ENCODE results near the gene COL23A1. TPM values are rescaled to one million over a fixed set of nuclear protein-coding genes. Genes with fewer than 3 reads are reported as not detected.

COL23A1 gene
- polyA plus RNA-seq, 1 donor (not counting 4 experiments of a cell fraction or from before 2014, with no cell fraction given), result not detected

DNA sequence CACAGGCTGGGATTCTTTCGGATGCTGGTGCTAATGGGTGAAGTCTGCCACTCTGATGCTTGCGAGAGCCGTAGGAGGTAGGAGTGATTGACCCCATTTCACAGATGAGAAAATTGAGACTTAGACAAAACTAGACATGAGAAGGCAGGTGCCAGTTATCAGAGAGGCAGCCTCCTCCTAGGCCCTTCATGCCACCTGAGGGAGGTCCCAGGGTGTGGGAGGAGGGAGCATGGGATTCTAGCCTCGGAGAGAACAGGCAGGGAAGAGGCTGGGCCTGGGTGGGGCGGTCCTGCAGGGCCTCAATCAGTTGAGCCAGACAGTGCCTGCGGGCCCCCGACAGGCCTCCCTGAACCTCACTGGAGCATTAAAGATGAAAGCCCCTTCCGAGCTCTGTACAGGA, 112.4 kb downstream of the COL23A1 start:
- H4K20me1 ChIP-seq (ENCODE audit: control insufficient read depth, extremely low read depth, insufficient read depth, low read length), result no peaks in the 10 kb centered on the region
- no peak overlapping the region for H3K9ac ChIP-seq (ENCODE audit: control insufficient read depth, extremely low read depth, insufficient read depth, low read length)
- no peaks in the 10 kb centered on the region for H3K36me3 ChIP-seq (ENCODE audit: control insufficient read depth in 2 of 2, extremely low read depth in 1 of 2, insufficient read depth in 2 of 2, low read length in 2 of 2)
- H3K4me1 ChIP-seq (ENCODE audit: control insufficient read depth, extremely low read depth, insufficient read depth, low read length), result no peaks in the 10 kb centered on the region
- DNase-seq (ENCODE audit: low read depth, low spot score), result no peak
- TF ChIP-seq, protein P1, sequence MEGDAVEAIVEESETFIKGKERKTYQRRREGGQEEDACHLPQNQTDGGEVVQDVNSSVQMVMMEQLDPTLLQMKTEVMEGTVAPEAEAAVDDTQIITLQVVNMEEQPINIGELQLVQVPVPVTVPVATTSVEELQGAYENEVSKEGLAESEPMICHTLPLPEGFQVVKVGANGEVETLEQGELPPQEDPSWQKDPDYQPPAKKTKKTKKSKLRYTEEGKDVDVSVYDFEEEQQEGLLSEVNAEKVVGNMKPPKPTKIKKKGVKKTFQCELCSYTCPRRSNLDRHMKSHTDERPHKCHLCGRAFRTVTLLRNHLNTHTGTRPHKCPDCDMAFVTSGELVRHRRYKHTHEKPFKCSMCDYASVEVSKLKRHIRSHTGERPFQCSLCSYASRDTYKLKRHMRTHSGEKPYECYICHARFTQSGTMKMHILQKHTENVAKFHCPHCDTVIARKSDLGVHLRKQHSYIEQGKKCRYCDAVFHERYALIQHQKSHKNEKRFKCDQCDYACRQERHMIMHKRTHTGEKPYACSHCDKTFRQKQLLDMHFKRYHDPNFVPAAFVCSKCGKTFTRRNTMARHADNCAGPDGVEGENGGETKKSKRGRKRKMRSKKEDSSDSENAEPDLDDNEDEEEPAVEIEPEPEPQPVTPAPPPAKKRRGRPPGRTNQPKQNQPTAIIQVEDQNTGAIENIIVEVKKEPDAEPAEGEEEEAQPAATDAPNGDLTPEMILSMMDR (optimal IDR thresholded peaks at IDR 0.05 in 1 of 3, IDR thresholded peaks at IDR 0.05 in 1 of 3, conservative IDR thresholded peaks at IDR 0.05 in 1 of 3; ENCODE audit: extremely low read depth in 1 of 3, insufficient read depth in 2 of 3, low read length in 3 of 3), result no peak
- no peak for TF ChIP-seq EZH2 (IDR thresholded peaks at IDR 0.05; ENCODE audit: low read length)
- FAIRE-seq, result no peak
- no peak overlapping the region for H3K4me3 ChIP-seq (ENCODE audit: control insufficient read depth in 2 of 3, extremely low read depth in 1 of 3, insufficient read depth in 2 of 3, low read depth in 1 of 3, low read length in 3 of 3)
- dilution Hi-C loops (cut with MboI; ENCODE audit: extremely low pct_ligation_motif_present, low sequenced_read_pairs), result no loop called here
- no peaks in the 10 kb centered on the region for H3K27me3 ChIP-seq (ENCODE audit: control insufficient read depth, extremely low read depth, insufficient read depth, low read length)
- H3K4me2 ChIP-seq (ENCODE audit: control insufficient read depth, extremely low read depth, insufficient read depth, low read depth, low read length), result no peak overlapping the region
- H3K79me2 ChIP-seq (ENCODE audit: control insufficient read depth, insufficient read depth, low read length), result no peaks in the 10 kb centered on the region
- H2AFZ ChIP-seq (ENCODE audit: control insufficient read depth, low read length), result no peak overlapping the region
- H3K27ac ChIP-seq (ENCODE audit: control insufficient read depth, insufficient read depth, low read length), result no peak overlapping the region
- H3K9me3 ChIP-seq (ENCODE audit: control insufficient read depth, low read depth, low read length), result no peaks in the 10 kb centered on the region
- H3K9me1 ChIP-seq (ENCODE audit: control insufficient read depth, extremely low read depth, insufficient read depth, low read length), result no peaks in the 10 kb centered on the region

DNA sequence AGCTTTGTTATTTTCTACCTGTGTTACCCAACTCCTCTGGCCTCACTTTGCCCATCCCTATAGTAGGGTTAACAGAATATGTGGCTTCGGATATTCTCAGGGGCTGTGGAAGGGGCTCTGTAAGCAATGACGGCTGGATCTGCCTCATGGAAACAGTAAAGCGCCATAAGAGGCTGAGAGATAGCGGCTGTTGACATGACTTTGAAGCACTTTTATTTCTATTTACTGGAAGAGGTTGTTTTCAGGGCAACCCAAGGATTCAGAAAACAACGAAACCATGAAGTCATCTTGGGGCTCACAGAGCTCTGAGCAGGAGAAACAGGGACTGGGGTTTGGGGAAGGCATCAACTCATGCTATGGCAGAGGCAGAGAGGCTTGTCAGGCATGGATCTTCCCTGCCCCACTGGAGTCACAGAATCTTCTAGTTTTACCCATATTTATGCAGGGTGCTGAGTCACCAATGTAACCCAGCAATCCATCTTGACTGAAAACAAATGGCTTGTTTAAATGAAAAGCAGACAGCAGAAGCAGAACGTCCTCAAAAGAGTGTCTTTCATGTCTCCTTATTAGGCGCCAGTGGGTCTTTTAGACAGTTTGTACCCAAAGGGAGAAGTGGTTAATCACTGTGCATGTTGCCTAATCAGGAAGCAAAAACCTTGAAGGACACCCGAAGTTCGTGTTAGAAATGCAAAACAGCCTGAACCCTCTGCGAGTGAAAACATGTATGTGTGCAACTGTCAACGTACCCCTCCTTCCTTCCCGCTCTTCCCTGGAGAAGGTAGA, 113.0 kb downstream of the COL23A1 start:
- Histone ChIP-seq H3K79me2 (ENCODE audit: control insufficient read depth, insufficient read depth, low read length) (no peaks in the 10 kb centered on the region), H3K9me1 (ENCODE audit: control insufficient read depth, extremely low read depth, insufficient read depth, low read length) (no peaks in the 10 kb centered on the region), H3K4me3 (ENCODE audit: control insufficient read depth in 2 of 3, extremely low read depth in 1 of 3, insufficient read depth in 2 of 3, low read depth in 1 of 3, low read length in 3 of 3) (no peak overlapping the region), H3K27ac (ENCODE audit: control insufficient read depth, insufficient read depth, low read length) (no peak overlapping the region), H3K4me2 (ENCODE audit: control insufficient read depth, extremely low read depth, insufficient read depth, low read depth, low read length) (no peak overlapping the region), H3K36me3 (ENCODE audit: control insufficient read depth in 2 of 2, extremely low read depth in 1 of 2, insufficient read depth in 2 of 2, low read length in 2 of 2) (no peaks in the 10 kb centered on the region), H3K9me3 (ENCODE audit: control insufficient read depth, low read depth, low read length) (no peaks in the 10 kb centered on the region), H3K4me1 (ENCODE audit: control insufficient read depth, extremely low read depth, insufficient read depth, low read length) (no peaks in the 10 kb centered on the region), H3K27me3 (ENCODE audit: control insufficient read depth, extremely low read depth, insufficient read depth, low read length) (no peaks in the 10 kb centered on the region), H4K20me1 (ENCODE audit: control insufficient read depth, extremely low read depth, insufficient read depth, low read length) (no peaks in the 10 kb centered on the region), H2AFZ (ENCODE audit: control insufficient read depth, low read length) (no peak overlapping the region), H3K9ac (ENCODE audit: control insufficient read depth, extremely low read depth, insufficient read depth, low read length) (no peak overlapping the region)
- FAIRE-seq (no peak), DNase-seq (ENCODE audit: low read depth, low spot score) (no peak)
- TF ChIP-seq EZH2 (IDR thresholded peaks at IDR 0.05; ENCODE audit: low read length), result no peak
- TF ChIP-seq, protein P1 (optimal IDR thresholded peaks at IDR 0.05 in 1 of 3, IDR thresholded peaks at IDR 0.05 in 1 of 3, conservative IDR thresholded peaks at IDR 0.05 in 1 of 3; ENCODE audit: extremely low read depth in 1 of 3, insufficient read depth in 2 of 3, low read length in 3 of 3), result no peak
- dilution Hi-C loops (cut with MboI; ENCODE audit: extremely low pct_ligation_motif_present, low sequenced_read_pairs), result no loop called here
